ENCODE results near the gene EFHB. TPM values are rescaled to one million over a fixed set of nuclear protein-coding genes. Genes with fewer than 3 reads are reported as not detected.
"Not testable (repeated sequence)": the region's sequence is repeated elsewhere in the genome, so short reads cannot be mapped to it uniquely, and the experiment has no call there.

The EFHB gene
- total RNA-seq, 1 donor from 2014 or later, result 1.2 TPM

DNA sequence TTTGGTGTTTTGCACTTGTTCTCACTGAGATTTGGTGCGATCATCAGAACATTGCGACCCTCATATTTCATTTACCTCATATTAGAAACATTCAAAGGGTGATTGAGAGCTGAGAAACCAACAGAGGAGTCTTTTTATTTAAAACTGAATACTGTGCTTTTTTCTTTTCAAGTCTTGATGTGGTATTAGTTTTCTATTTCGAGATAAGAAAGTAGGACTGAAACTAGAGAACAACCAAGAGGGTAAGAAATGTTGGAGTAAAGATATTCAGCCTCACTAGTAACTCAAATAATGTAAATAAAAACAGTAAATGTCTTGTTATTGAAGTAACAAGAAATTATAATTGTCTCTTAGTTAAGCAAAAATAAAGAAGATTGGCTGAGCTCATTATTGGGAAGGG lies 26.5 kb downstream of the EFHB start:
- no peak overlapping the region for H3K4me3 Mint-ChIP-seq (ENCODE audit: low read depth)
- no peak for TF ChIP-seq CTCF (IDR thresholded peaks at IDR 0.05; ENCODE audit: unreplicated experiment)
- peaks cover 3% of the 10 kb centered on the region for H3K36me3 Mint-ChIP-seq (ENCODE audit: insufficient read depth)

DNA sequence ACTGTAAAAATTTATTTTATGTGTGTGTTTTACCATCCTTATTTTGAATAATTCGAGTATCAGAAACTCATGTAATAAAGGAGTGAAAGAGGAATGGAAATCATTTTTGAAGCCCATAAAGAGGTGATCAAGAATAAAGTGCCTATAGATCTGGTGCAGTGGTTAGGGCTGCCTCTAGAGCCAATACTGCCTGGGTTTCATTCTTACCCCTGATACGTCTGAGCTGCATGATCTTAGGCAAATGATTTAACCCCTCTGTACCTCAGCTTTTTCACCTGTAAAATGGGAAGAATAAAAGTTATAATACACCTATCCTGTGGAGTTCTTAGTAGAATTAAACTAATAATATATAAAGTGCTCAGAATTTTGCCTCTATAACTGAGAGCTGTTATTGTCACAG lies 30.4 kb downstream of the EFHB start:
- DNase-seq (ENCODE audit: low spot score, unreplicated experiment), result no peak
- H3K27me3 Mint-ChIP-seq, result no peaks in the 10 kb centered on the region
- H3K27ac Mint-ChIP-seq, result no peak overlapping the region
- no peaks in the 10 kb centered on the region for H3K36me3 Mint-ChIP-seq (ENCODE audit: insufficient read depth)
- no peak for TF ChIP-seq CTCF (IDR thresholded peaks at IDR 0.05; ENCODE audit: unreplicated experiment)
- peaks cover 4% of the 10 kb centered on the region for H3K4me1 Mint-ChIP-seq (ENCODE audit: low read depth)
- no peaks in the 10 kb centered on the region for H3K9me3 Mint-ChIP-seq (ENCODE audit: low read depth)
- H3K4me3 Mint-ChIP-seq (ENCODE audit: low read depth), result no peak overlapping the region

More for the DNA sequence above, 26.5 kb downstream of the EFHB start:
- no peaks in the 10 kb centered on the region for H3K9me3 Mint-ChIP-seq (ENCODE audit: low read depth)
- H3K27me3 Mint-ChIP-seq, result no peaks in the 10 kb centered on the region
- no peaks in the 10 kb centered on the region for H3K4me1 Mint-ChIP-seq (ENCODE audit: low read depth)
- no peak overlapping the region for H3K27ac Mint-ChIP-seq
- no peak for DNase-seq (ENCODE audit: low spot score, unreplicated experiment)

DNA sequence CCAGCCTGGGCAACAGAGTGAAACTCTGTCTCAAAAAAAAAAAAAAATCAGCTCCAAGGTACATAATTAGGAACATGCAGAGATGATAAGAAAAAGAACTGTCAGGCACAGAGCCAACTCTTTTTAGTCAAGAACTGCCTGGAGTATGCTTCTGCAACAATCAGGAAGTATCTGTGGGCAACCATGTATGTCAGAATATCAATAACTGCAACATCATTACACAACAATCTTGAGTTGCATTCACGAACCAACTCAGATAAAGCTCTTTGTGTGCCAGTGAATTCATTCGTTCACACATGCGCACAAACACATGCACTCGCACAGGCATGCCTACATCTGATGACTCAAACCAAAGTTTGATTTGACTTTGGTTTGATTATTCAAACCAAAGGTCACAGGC lies 32.1 kb downstream of the EFHB start:
- Mint-ChIP-seq H3K36me3 (ENCODE audit: insufficient read depth) (no peaks in the 10 kb centered on the region), H3K27me3 (no peaks in the 10 kb centered on the region), H3K4me1 (ENCODE audit: low read depth) (peaks cover 10% of the 10 kb centered on the region), H3K9me3 (ENCODE audit: low read depth) (no peaks in the 10 kb centered on the region), H3K4me3 (ENCODE audit: low read depth) (no peak overlapping the region), H3K27ac (no peak overlapping the region)
- no peak for DNase-seq (ENCODE audit: low spot score, unreplicated experiment)
- TF ChIP-seq CTCF (IDR thresholded peaks at IDR 0.05; ENCODE audit: unreplicated experiment), result no peak

DNA sequence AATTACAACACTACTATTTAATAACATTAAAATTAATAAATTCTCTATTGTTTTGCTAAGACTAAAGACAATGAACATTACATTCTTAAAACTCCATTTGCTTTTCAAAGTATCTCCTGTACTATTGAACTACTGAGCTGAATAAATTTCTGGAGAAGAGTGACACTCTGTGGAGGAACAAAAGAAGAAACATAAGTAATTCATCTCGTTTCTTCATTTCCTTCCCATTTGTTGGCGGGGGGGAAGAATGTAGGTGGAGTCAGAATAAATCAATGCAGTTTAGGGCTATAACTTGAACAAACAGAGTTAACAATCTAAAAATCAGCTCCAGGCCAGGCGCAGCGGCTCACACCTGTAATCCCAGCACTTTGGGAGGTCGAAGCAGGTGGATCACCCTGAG lies 32.7 kb downstream of the EFHB start:
- TF ChIP-seq CTCF (IDR thresholded peaks at IDR 0.05; ENCODE audit: unreplicated experiment), result no peak
- peaks cover 10% of the 10 kb centered on the region for H3K4me1 Mint-ChIP-seq (ENCODE audit: low read depth)
- no peaks in the 10 kb centered on the region for H3K9me3 Mint-ChIP-seq (ENCODE audit: low read depth)
- H3K4me3 Mint-ChIP-seq (ENCODE audit: low read depth), result no peak overlapping the region
- no peak for DNase-seq (ENCODE audit: low spot score, unreplicated experiment)
- H3K27me3 Mint-ChIP-seq, result no peaks in the 10 kb centered on the region
- no peaks in the 10 kb centered on the region for H3K36me3 Mint-ChIP-seq (ENCODE audit: insufficient read depth)
- H3K27ac Mint-ChIP-seq, result no peak overlapping the region

DNA sequence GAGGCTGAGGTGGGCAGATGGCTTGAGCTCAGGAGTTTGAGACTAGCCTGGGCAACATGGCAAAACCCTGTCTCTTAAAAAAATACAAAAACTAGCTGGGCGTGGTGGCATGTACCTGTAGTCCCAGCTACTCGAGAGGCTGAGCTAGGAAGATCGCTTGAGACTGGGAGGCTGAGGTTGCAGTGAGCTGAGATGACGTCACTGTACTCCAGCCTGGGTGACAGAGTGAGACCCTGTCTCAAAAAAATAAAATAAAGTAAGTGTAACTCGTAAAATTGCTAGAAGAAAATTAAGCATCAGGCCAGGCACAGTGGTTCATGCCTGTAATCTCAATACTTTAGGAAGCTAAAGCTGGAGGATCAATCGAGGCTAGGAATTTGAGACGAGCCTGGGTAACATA lies 34.2 kb downstream of the EFHB start:
- not testable (repeated sequence) for H3K4me3 Mint-ChIP-seq (ENCODE audit: low read depth); DNase-seq (ENCODE audit: low spot score, unreplicated experiment); H3K9me3 Mint-ChIP-seq (ENCODE audit: low read depth); H3K27me3 Mint-ChIP-seq; H3K36me3 Mint-ChIP-seq (ENCODE audit: insufficient read depth)
- H3K27ac Mint-ChIP-seq, result peak overlapping the region; percentile 31
- H3K4me1 Mint-ChIP-seq (ENCODE audit: low read depth), result peaks cover 10% of the 10 kb centered on the region

DNA sequence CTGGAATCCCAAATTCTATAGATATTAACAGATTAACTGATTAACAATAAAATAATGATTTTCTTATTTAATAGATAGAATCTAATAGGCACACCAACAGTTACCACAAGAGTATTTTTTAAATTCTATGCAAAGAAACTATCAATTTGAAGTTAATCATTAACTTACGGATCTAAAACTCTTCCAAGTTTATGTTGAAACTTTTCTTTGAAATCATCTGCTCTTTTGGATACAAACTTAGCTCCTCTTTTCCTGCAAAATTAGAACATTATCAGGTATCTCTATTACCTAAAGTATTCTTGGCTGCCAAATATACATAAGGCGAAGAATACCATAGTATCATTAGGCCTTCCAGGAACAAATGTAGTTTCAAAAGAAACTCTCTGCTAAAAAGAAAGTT lies 34.8 kb downstream of the EFHB start:
- H3K36me3 Mint-ChIP-seq (ENCODE audit: insufficient read depth), result no peaks in the 10 kb centered on the region
- no peaks in the 10 kb centered on the region for H3K9me3 Mint-ChIP-seq (ENCODE audit: low read depth)
- DNase-seq (ENCODE audit: low spot score, unreplicated experiment), result no peak
- no peaks in the 10 kb centered on the region for H3K27me3 Mint-ChIP-seq
- no peak overlapping the region for H3K27ac Mint-ChIP-seq
- H3K4me1 Mint-ChIP-seq (ENCODE audit: low read depth), result peaks cover 10% of the 10 kb centered on the region
- H3K4me3 Mint-ChIP-seq (ENCODE audit: low read depth), result no peak overlapping the region
- TF ChIP-seq CTCF (IDR thresholded peaks at IDR 0.05; ENCODE audit: unreplicated experiment), result no peak

Measured in progenitor cell of endocrine pancreas (in vitro differentiated cells).